AG04450 (cell line): Measurements from ENCODE around the gene N4BP2L1. TPM values are rescaled to one million over a fixed set of nuclear protein-coding genes. Genes with fewer than 3 reads are reported as not detected.

Source experiments
- CTCF ChIA-PET: fragments of 300-600, 350-600 bp; formaldehyde crosslinking; extraction: SDS; loops from one replicate; lab custom pipeline; 2022; ENCODE audit warnings: antibody characterized with exemption, inconsistent platforms; lab: Charles Lee
- POLR2A ChIA-PET: fragments of 350-600 bp; formaldehyde crosslinking; extraction: SDS; loops from one replicate; lab custom pipeline; 2021; ENCODE audit warnings: antibody characterized with exemption, inconsistent platforms; lab: Yijun Ruan, JAX
- DNase-seq: peaks from one replicate; pipeline ENCODE4 v3.0.0-alpha.2; 2011; ENCODE audit warnings: low read depth, low spot score
- H3K27ac ChIP-seq: one replicate; pipeline ENCODE4 v1.5.1; 2012; ENCODE audit warnings: low read depth, low read length, control low read depth
- H3K27me3 ChIP-seq: one replicate; pipeline ENCODE4 v1.6.0; 2012; ENCODE audit warnings: low read length; ENCODE audit not compliant: control insufficient read depth, insufficient read depth
- H3K4me3 ChIP-seq: 2 replicates; pipeline ENCODE4 v1.5.1; 2011; ENCODE audit warnings: mild to moderate bottlenecking, low read depth, low read length, control low read depth
- H3K9me3 ChIP-seq: 2 replicates; pipeline ENCODE4 v1.5.1; 2012; ENCODE audit warnings: low read length; ENCODE audit not compliant: control insufficient read depth, insufficient read depth
- polyA plus RNA-seq: library from polyadenylated mRNA; depleted of rRNA; stranded (reverse); fragments of >200 nt; gene quantifications from 2 replicates; pipeline ENCODE4 v1.2.3, GENCODE V29; 2011
- TF ChIP-seq, protein P1 (sequence below): IDR thresholded peaks from 2 replicates; pipeline ENCODE4 v1.5.1; 2011; ENCODE audit warnings: low read depth, low read length, control low read depth, inconsistent platforms

N4BP2L1 gene
- polyA plus RNA-seq, 1 experiment, result 1.8 TPM

DNA sequence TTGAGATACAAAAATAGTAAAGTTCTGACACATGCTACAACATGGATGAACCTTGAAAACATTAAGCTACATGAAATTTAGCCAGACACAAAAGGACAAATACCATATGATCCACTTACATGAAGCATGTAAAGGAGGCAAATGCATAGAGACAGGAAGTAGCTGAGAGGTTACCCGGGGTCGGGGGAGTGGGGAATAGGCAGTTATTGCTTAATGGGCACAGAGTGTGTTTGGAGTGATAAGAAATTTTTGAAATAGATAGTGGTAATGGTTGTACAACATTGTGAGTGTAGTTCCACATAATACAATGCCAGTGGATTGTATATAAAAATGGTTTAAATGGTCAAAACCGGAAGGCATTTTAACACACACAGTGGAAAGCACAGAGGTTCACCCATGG lies 4.3 kb downstream of the N4BP2L1 start:
- TF ChIP-seq, protein P1, sequence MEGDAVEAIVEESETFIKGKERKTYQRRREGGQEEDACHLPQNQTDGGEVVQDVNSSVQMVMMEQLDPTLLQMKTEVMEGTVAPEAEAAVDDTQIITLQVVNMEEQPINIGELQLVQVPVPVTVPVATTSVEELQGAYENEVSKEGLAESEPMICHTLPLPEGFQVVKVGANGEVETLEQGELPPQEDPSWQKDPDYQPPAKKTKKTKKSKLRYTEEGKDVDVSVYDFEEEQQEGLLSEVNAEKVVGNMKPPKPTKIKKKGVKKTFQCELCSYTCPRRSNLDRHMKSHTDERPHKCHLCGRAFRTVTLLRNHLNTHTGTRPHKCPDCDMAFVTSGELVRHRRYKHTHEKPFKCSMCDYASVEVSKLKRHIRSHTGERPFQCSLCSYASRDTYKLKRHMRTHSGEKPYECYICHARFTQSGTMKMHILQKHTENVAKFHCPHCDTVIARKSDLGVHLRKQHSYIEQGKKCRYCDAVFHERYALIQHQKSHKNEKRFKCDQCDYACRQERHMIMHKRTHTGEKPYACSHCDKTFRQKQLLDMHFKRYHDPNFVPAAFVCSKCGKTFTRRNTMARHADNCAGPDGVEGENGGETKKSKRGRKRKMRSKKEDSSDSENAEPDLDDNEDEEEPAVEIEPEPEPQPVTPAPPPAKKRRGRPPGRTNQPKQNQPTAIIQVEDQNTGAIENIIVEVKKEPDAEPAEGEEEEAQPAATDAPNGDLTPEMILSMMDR, result no peak
- Histone ChIP-seq H3K4me3 (no peak overlapping the region), H3K27me3 (no peaks in the 10 kb centered on the region), H3K27ac (no peak overlapping the region), H3K9me3 (peaks cover 6% of the 10 kb centered on the region)
- DNase-seq, result no peak
- ChIA-PET POLR2A (no interaction called here), CTCF (interaction anchor here (1.2 to 1.6 kb wide), 2 partner anchors 117 to 514 kb away, joined by 3 to 5 read pairs; no protein-coding TSS in a partner anchor)

GRCh38 chr13:32419862-32420261 lies 8.1 kb downstream of the N4BP2L1 start:
- CTCF ChIA-PET, result no interaction called here
- Histone ChIP-seq H3K4me3 (no peak overlapping the region), H3K9me3 (peaks cover 6% of the 10 kb centered on the region), H3K27ac (no peak overlapping the region), H3K27me3 (no peaks in the 10 kb centered on the region)
- POLR2A ChIA-PET, result no interaction called here
- TF ChIP-seq, protein P1, result no peak
- DNase-seq, result no peak

DNA sequence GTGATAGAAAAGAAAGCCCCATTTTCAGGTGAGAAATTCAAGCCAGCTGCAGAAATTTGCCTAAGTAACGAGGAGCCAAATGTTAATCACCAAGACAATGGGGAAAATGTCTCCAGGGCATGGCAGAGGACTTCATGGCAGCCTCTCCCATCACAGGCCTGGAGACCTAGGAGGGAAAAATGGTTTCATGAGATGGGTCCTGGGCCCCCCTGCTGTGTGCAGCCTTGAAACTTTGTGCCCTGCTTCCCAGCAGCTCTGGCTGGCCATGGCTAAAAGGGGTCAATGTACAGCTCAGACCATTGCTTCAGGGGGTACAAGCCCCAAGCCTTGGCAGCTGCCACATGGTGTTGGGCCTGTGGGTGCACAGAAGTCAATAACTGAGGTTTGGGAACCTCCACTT lies 9.9 kb downstream of the N4BP2L1 start:
- DNase-seq, result no peak
- Histone ChIP-seq H3K9me3 (peaks cover 6% of the 10 kb centered on the region), H3K27me3 (no peaks in the 10 kb centered on the region), H3K27ac (no peak overlapping the region), H3K4me3 (no peak overlapping the region)
- TF ChIP-seq, protein P1, result no peak
- ChIA-PET CTCF (no interaction called here), POLR2A (no interaction called here)

DNA sequence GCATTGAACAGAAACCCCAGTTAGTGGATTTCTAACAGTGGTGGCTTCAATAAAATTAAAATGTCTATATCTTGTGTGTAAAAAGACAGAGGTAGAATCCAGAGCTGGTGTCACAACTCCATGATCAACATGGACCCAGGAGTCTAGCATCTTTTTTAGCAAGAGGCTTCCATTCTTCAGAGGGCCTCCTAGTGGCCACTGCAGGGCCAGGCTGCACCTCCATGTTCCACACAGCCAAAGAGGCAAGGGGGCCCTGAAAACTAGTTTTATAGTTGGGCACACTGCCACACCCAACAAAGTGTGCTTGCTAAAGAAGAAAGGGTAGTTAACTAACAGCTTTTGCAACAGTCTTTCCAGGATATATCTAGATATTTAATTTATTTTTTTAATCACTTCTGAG lies 12.9 kb downstream of the N4BP2L1 start:
- no peak overlapping the region for H3K4me3 ChIP-seq
- TF ChIP-seq, protein P1, result peak; percentile 61
- H3K27me3 ChIP-seq, result no peaks in the 10 kb centered on the region
- DNase-seq, result no peak
- POLR2A ChIA-PET, result interaction anchor here (0.6 kb wide), 1 partner anchor 19 kb away, joined by 4 read pairs; no protein-coding TSS in a partner anchor
- H3K27ac ChIP-seq, result no peak overlapping the region
- peaks cover 6% of the 10 kb centered on the region for H3K9me3 ChIP-seq
- CTCF ChIA-PET, result interaction anchor here (0.5 to 1.7 kb wide), 6 partner anchors 10 to 505 kb away, joined by 3 to 6 read pairs (median 3); no protein-coding TSS in a partner anchor

DNA sequence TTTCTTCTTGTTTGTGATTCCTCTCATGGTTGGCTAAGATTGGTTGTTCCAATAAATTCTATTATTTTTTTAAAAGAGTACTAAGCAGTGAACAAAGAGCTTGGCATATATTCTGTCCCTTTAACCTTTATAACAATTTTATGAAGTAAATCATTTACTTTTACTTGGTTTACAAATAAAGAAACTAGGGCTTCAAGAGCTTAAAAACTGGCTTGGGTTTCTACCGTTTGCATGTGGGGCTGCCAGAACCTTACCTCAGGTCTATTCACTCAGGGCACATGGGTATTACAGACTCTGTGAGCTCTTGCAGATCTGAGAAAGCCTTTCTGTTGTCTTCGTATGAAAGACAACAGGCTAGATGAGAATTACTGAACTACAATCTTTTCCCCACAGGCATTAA lies 13.3 kb downstream of the N4BP2L1 start:
- H3K27ac ChIP-seq, result no peak overlapping the region
- DNase-seq, result no peak
- CTCF ChIA-PET, result interaction anchor here (0.5 to 1.7 kb wide), 6 partner anchors 10 to 505 kb away, joined by 3 to 6 read pairs (median 3); no protein-coding TSS in a partner anchor
- peaks cover 1% of the 10 kb centered on the region for H3K9me3 ChIP-seq
- TF ChIP-seq, protein P1, result no peak
- no peaks in the 10 kb centered on the region for H3K27me3 ChIP-seq
- no peak overlapping the region for H3K4me3 ChIP-seq
- POLR2A ChIA-PET, result no interaction called here
